GM19238 (cell line): Measurements from ENCODE around the gene DLGAP4.

ENCODE experiments used
- DNase-seq: peaks from one replicate; pipeline ENCODE4 v3.0.0; 2011; ENCODE audit warnings: low spot score; ENCODE audit not compliant: insufficient read length

Gene DLGAP4

DNA sequence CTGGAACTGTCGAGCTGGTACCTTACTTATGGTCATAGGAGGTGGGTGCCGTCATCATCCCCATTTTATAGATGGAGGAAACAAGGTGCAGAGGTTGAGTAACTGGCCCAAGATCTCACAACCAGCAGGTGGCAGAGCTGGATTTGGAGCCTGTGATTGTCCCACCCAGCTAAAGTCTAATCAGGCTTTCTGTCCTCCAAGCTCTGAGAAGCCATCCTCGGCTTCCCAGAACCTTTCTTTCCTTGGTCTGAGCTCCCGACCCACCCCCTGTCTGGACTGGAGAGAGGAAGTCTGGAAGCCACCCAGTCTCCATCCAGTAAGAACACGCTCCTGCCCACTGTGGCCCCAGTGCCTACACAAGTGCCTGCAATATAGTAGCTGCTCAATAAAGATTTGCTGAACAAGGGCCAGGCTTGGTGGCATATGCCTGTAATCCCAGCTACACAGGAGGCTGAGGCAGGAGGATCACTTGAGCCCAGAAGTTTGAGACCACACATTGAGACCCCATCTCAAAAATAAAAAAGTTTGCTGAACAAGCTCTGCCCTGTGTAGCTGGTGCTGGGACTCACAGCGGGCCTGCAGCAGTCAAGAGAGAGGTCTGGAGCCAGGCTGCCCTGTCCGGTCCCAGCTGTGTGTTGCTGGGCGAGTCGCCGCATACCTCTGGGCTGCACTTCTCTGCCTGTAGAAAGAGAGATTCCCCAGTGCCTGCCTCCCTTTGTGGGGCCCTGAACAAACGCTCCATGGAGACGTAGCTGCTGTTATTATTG is 32.5 kb upstream of the DLGAP4 start:
- no peak for DNase-seq

DNA sequence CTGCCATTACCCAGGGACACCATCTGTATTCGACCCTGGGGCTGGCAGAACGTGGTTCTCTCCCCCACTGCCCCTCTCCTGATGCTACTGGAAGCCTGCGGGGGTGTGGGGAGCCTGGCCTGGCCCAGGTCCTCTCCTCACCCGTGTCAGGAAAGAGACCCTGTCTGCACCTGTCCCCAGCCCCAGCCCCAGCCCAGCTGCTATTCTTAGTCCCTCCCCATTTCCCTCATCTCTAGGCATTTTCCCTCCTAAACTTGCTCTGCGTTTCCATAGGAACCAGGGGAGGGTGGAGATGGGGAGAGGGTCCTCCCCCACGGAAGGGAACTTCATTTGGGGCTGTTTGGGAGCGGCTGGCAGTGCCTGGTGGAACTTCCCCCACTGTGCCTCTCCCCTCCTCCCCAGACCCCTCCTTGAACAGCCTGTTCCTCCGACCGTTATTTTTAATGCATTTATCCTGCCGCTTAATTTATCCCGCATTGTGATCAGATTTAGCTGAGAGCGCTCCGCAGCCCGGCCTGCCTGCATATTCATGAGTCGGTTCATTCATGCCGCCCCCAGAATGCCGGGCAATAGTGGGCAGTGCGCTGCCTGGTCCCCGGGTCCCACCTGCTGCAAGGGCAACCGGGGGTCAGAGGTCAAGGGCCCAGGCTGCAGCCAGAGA is 31.8 kb upstream of the DLGAP4 start:
- DNase-seq: no peak

DNA sequence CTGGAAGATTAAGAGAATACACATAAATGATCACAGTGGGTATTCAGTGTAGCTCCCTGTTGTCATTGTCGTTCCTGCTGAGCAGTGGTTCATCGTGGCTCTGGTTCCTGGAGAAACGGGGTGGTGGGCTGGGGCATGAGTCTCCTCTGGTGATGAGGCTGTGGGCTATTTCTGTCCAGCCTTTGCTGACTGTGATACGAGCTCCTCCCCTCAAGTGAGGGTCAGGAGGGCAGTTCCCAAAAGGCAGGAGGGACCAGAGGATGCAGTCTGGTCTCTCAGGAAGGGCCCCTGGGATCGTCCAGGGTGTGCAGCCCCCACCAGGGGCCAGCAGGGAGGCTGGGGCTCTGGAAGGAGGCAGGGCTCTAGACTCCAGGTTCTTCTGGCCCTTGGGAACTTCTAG is 31.1 kb upstream of the DLGAP4 start:
- DNase-seq: no peak

DNA sequence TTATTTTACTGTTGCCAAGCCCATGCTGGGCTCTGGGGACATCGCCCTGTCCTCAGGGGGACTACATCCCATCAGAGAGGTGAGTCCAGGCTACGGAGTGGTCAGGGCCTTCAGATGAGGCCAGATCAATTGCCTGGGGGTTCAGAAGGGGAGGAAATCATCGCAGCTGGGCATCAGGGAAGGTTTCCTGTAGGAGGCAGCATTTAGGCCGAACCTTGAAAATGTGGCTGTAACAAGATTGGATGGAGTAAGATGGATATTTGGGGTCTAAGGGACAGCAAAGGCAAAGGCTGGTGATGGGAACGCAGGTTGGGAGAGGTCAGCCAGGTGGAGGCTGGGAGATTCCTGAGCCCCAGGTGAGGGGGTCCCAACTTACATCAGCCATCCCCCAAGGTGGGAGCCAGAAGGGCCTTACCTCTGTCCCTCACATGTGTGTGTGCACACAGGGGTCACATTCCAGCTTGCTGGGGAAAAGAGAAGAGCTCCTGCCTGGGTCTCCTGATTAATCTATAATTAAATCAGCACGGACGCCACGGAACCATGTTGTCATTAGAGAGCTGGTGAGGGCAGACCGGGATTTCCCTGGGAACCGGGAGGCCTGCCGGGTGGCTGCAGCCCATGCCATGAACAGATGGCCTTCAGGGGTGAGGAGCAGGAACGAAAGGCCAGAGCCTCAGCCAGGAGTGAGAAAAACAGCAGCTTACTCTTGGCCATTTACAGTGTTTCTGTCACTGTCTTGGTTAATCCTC is 30.5 kb upstream of the DLGAP4 start:
- DNase-seq: no peak

DNA sequence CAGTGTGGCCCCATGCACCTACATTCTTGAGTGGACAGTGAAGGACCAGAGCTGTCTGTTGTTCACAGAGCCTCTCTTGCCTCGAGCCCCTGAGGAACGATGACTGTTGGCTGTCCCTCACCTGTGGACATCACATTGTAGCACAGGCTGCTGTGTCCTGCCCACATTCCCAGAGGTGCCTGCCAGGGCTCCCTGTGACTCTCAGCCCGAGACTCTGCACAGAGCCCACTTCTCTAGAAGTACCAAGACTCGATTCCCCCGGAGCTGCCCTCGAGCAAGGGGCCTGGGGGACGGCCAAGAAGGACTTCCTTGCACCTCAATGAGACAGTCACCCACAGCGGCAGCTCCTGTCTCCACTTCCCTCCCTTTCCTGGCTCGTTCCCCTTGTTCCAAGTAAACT is 28.6 kb upstream of the DLGAP4 start:
- DNase-seq: no peak

DNA sequence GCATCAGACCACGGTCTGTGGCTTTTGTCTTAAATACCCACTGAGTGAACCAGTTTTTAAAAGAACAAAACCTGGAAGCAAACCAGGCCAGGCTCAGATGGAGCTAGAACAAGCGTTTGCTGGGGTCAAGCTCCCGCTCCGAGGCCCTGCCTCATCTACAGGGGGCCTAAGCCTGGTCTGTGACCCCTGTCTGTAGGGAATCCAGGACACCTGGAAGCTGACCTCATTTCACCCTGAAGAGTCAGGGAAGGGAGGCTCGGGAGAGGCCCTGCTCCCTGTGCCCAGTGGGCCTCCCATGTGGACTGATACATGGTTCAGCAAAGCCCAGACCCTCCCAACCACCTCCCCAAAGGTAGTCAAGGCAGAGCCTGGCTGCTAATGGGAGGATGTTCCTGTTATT is 26.8 kb upstream of the DLGAP4 start:
- no peak for DNase-seq

DNA sequence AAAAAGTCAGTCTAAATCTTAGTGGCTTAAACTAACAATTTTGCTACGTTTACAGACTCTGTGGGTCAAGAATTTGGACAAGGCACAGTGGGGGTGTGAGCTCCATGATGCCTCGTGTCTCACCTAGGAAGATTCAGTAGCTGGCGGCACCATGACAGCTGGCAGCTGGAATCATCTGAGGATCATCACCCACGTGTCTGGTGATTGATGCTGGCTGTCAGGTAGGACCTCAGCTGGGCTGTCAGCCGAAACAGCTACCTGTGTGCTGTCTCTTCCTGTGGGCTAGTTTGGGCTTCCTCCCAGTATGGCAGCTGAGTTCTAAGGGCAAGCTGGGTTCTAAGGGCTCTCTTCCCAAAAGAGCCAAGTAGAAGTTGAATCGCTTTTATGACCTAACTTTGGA is 26.4 kb upstream of the DLGAP4 start:
- no peak for DNase-seq

DNA sequence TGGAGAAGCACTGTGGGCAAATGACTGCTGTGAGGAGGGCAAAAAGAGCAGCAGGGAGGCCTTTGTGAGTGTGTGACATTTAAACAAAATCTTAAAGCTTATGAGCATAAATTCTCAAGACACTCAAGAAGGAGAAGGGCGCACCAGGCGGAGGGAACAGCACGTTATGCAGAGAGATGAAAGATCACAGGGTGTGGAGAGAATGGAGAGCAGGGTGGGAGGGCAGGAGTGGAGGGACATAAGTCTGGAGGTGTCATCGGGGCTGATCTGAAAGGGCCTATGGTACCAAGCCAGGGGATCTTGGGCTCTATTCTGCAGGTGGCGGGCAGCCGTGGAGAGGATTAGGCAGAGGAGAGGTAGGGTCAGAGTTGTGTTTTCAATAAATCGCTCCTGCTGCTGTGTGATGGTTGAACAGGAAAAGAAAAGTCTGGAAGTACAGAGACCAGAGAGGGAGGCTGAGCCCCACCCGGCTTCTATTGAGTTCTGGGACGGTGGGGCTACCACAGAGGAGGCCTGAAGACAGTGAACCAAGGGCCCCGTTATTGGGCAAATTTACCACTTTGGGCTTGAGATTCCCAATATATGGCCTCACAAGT is 24.3 kb upstream of the DLGAP4 start:
- DNase-seq: no peak

DNA sequence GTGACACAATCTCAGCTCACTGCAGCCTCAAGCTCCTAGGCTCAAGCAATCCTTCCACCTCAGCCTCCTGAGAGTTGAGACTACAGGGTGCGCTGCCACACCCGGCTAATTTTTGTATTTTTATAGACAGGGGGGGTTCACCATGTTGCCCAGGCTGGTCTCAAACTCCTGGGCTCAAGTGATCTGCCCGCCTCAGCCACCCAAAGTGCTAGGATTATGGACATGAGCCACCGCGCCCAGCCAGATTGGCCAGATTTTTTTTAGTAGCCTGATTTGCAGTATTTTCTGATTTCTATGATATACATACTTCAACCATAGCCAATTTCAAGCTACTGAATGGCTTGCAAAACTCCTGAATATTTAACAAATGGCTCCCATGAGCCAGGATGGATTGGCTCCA is 21.4 kb upstream of the DLGAP4 start:
- DNase-seq: no peak

DNA sequence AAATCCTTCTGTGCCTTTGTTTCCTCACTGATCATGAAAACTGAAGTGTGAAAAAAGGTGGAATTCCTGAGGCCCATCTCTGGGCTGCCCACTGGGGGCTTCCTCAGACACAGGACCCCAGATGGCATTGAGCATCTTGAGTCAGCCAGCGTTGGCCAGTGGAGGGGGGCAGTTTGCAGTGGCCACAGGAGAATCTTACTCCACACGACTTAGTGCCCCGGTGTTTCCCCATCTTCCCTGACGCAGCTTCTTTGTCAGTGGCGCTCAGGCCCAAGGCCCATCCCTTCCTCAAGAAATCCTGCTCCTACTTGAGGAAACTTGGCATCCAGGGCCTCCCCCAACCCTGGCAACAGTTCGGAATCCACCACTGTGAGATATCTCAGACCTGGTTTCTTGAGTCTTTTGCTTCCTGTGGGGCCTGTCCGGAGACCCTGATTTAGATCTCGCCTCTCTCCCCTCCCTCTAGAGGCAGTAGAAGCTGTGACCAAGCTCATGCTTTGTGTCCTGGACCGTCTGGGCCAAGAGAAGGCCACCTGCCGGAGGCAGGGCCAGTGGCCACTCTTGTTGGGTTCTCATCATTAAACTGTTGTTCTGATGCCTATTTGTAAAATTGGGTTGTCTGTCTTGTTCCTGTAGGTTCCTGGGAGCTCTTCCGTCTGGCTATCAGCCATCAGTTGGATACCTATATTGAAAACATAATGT is 20.2 kb upstream of the DLGAP4 start:
- DNase-seq: no peak

DNA sequence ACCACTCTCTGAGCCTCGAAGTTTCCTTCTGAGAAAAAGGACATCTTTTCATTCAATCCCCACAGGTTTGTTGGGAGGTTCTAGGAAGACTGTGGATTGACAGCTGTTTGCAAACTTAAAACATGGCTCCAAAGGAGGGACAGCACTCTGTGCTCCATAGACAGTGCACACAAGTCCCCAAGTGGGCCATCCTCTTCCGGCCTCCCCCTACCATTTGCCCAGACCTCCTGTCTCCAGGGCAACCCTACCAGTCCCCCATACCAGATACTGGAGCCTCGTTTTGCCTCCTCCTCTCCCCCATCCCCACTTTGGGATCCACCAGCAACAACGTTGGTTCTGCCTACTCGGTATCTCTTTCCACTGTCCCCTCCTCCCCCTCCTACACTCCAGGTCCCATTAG is 8.5 kb upstream of the DLGAP4 start:
- DNase-seq: no peak

DNA sequence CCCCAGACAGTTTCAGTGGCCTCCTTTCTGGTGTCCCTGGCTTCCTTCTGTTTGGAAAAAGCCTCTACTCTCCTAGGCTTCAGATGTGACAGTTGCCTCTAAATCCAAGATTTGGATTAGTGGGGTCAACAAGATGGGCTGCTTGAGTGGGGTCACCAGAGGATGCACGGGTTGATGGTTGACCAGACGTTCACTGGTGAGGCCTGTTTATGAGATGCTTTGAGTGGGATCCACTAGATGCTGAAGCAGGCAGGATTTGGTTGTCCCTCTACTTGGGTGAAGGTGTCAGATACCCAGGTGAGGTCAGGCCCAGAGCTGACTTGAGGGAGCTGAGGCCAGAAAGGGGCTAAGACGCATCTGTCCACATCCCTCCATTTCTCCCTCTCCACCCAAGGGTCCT is 8.1 kb upstream of the DLGAP4 start:
- no peak for DNase-seq

DNA sequence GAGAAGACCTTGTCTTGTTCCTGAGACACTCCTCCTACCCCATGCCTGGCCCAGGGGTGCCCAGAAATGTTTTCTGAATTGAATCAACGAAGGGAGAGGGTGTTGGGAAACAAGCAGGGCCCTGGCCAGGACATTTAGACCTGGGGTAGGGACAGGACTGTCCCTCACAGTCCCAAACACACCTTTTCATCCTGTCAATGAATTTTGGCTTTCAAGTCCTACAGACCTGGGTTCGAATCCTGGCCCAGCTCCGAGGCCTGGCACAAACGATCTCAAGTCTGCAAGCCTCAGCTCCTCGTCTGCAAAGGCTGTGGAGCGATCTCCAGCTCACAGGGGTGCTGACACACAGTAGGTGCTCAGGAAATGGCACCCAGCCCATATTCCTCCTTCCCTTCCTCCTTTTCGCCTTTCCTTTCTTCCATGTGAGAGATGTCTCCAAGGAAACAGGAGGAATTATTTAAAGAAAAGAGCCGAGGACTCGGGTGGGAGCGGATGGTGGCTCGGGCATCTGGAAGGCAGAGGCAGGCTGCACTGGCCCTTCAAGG is 7.3 kb upstream of the DLGAP4 start:
- DNase-seq: no peak

DNA sequence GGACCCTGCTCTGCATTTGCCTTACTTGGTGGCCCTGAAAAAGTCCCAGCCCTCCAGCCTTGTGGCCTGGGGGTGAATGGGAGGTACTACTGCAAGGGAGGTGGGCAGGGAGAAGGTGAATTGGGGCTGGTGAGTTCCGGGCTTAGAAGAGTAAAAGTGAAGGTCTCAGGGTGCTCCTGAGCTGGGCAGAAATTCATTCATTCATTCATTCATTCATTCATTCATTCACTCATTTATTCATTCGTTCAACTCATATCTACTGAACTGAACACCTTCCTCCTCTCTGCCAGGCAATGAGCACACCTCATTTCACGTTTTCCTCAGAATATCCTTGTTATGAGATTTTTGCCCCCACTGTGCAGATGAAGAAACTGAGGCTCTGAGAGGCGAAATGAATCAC is 6.7 kb upstream of the DLGAP4 start:
- DNase-seq: no peak

DNA sequence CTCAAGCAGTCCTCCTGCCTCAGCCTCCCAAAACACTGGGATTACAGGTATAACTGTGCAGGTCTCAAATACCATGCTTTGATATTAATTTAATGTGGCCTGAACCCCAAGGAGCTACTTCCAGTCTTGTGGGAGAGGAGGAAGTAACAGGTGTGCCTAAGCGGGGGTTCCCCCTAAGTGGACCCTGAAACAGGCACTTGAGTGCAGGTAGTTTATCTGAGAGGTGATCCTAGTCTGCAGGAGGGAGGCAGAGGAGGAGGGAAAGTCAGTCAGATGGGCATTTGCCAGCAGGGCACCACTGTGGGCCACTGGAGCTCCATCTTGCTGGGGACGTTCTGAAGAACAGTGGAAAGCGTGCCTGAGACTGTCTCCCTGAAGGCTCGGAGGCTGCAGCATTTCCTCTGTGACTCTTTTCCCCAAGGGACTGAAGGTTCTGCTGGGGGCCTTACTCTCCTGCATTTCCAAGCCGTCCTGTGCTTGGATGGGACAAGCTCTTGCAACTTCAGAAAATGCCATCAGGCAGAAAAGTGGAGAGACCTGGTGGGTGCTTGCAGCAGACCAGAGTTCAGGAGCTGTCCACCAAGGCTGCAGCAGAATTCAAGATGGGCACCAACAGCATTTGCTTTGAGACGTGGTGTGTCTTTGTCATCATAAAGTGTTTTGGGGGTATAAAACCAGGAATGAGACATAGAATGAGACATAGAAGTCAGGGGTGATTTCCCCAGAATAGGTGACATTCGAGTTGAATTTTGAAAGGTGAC is 4.6 kb upstream of the DLGAP4 start:
- no peak for DNase-seq

DNA sequence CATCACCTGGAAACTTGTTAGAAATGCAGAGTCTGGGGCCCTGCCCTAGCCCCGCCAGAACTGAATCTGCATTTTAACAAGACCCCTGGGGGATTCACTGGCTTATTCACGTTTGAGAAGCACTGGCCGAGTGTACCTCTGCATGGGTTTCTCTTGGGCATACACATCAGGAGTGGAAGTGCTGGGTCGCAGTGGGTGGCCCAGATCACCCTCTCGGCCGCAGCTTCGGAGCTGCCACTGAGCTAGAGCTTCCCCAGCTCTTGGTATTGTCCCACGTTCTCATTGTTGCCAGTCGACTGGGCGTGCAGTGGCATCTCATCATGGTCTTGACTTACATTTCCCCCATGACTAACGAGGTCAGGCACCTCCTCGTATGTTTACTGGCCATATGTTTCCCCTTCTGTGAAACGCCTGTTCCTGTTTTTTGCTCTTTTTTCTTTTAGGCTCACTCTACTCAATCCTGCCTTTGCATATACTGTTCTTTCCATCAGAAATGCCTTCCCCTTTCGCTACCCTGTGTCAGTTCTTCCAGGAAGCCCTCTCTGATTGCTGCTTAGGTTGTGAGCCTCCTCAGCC is 3.0 kb upstream of the DLGAP4 start:
- DNase-seq: no peak

DNA sequence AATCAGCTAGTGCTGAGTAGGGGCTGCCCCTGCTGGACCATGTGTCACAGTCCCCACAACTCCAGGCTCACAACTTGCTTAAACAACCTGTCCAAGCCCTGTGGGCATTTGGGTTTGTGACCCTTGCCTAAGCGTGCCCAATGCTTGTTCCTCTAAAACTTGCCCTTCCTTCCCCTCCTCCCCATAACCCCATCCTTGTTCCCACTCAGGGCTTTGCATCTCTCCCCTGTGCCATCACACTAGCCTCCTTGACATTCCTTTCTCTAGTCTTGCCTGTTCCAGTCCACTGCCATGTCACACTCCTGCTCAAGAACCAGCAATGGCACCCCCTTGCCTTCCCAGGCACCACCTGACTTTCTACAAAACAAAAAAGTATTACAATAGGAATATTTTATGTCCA is 2.3 kb upstream of the DLGAP4 start:
- DNase-seq: no peak

DNA sequence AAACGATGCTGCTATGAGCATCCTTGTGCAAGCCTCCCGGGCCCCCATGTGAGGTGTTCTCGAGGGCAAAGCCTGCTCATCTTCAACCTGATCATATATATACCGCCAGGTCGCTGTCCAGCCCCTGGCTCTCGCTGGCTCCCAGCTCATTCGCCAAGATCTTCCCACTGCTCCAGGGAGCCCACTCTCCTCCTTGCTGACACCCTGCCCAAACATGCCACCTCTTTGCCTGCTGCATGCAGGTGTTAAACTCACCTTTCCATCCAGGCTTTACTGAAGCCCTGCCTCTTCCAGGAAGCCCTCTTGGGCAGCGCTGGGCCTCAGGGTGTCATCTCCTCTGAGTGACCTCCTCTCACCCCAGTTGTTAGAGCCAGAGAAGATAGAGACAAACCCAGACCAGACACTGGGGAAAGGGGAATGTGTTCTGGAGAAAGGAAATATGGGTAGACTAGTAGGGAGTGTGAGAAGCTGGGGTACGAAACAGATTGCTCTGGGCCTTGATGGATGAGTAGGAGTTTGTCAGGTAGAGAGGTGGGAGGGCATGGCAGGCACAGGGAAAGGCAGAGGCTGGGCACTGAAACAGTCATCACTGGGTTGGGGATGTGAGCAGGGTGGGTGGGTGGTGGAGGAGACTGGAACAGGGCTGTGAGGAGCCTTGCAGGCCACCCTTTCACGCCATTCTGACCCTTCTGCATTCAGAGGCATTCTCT is 1.2 kb upstream of the DLGAP4 start:
- DNase-seq: no peak

DNA sequence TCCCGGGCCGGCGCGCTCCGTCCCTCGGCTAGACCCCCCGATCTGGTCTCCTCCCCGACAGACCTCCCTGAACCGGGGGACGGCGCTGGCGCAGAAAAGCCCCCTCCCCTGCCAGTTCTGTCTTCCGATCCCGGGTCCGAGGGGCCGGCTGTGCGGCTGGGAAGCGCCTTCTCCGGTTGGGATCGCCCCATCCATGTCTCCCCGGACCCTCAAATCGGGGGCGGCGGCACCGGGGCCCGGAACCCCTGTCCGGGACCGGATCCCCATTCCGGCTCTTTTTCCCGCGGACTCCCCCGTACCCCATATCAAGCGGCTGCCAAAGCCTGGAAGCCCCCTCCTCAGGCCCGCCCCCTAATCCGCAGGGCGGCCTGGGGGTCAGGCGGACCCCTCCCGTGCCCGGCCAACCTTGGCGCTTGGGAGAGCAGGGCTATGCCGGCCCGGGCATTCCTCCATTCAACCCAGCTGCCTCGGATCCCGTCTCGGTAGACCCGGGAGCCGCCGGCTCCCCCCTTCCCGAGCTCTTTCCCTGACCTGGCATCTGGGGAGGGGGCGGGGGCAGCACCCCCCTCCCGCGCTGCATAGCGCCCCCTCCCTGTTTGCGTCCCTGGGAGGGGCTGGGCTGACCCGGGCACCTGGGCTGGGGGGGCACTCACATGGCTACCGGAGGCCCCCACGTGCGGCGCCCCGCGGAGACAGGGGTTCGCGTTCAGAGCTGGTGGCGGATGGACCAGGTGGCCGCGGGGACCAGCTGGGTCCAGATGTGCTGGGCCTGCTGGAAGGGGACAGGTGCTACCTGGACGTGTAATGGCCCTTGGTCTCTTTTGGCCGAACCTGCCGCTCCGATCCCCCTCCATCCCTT is 643 bp downstream of the DLGAP4 start:
- no peak for DNase-seq
